HepG2 (cell line): Measurements from ENCODE around the gene ZNF581. TPM values are rescaled to one million over a fixed set of nuclear protein-coding genes. Genes with fewer than 3 reads are reported as not detected.

ENCODE experiments used
- ARNTL ChIP-seq: sonication (generic); formaldehyde crosslinking; IDR thresholded peaks from 2 replicates; pipeline ENCODE4 v1.4.0; 2020; ENCODE audit warnings: mild to moderate bottlenecking, missing genetic modification reagents
- CHCHD3 ChIP-seq: sonication (generic); formaldehyde crosslinking; IDR thresholded peaks from 2 replicates; pipeline ENCODE4 v1.8.0; 2022; ENCODE audit warnings: mild to moderate bottlenecking, missing genetic modification reagents, moderate library complexity
- LCORL ChIP-seq, 2 experiments: fragments of 450-650 bp in 1 of 2; sonication (generic) in 1 of 2; formaldehyde crosslinking in 1 of 2; IDR thresholded peaks; 2 replicates each; pipeline versions ENCODE4 v1.5.0 to v1.6.1; 2017 to 2020; ENCODE audit warnings: antibody characterized with exemption in 1 of 2, missing genetic modification reagents in 1 of 2
- MAZ ChIP-seq, 2 experiments: sonication (generic) in 1 of 2; formaldehyde crosslinking in 1 of 2; IDR thresholded peaks; 2 replicates each; pipeline versions ENCODE4 v1.5.0 to v1.6.1; 2012 to 2020; ENCODE audit warnings: low read depth in 2 of 2, mild to moderate bottlenecking in 2 of 2, borderline replicate concordance in 1 of 2, improper control_type of control experiment in 1 of 2, low read length in 1 of 2, missing genetic modification reagents in 1 of 2, moderate library complexity in 1 of 2
- MED8 ChIP-seq: sonication (generic); formaldehyde crosslinking; IDR thresholded peaks from 2 replicates; pipeline ENCODE4 v1.8.1; 2023; ENCODE audit warnings: mild to moderate bottlenecking, missing genetic modification reagents; ENCODE audit not compliant: insufficient replicate concordance
- MEIS1 ChIP-seq: sonication (generic); formaldehyde crosslinking; IDR thresholded peaks from 2 replicates; pipeline ENCODE4 v1.9.0; 2021; ENCODE audit warnings: mild to moderate bottlenecking, missing genetic modification reagents, moderate library complexity, borderline replicate concordance
- MEIS2 ChIP-seq: sonication (generic); formaldehyde crosslinking; IDR thresholded peaks from 2 replicates; pipeline ENCODE4 v1.9.0; 2021; ENCODE audit warnings: mild to moderate bottlenecking, missing genetic modification reagents
- MYPOP ChIP-seq: sonication (generic); formaldehyde crosslinking; IDR thresholded peaks from 2 replicates; pipeline ENCODE4 v1.8.1; 2023; ENCODE audit warnings: mild to moderate bottlenecking, moderate library complexity, missing genetic modification reagents
- PAX8 ChIP-seq: sonication (generic); formaldehyde crosslinking; IDR thresholded peaks from 2 replicates; pipeline ENCODE4 v1.8.0; 2022; ENCODE audit warnings: mild to moderate bottlenecking, missing genetic modification reagents, borderline replicate concordance
- RXRA ChIP-seq: sonication (generic); formaldehyde crosslinking; IDR thresholded peaks from 2 replicates; pipeline ENCODE4 v1.5.1; 2020; ENCODE audit warnings: missing genetic modification reagents
- SPEN ChIP-seq: sonication (generic); formaldehyde crosslinking; IDR thresholded peaks from 2 replicates; pipeline ENCODE4 v1.5.1; 2020; ENCODE audit warnings: low read depth, mild to moderate bottlenecking, missing genetic modification reagents
- ZNF543 ChIP-seq: sonication (generic); formaldehyde crosslinking; IDR thresholded peaks from 2 replicates; pipeline ENCODE4 v1.4.0; 2020; ENCODE audit warnings: mild to moderate bottlenecking, missing genetic modification reagents
- ZNF569 ChIP-seq: sonication (generic); formaldehyde crosslinking; IDR thresholded peaks from 2 replicates; pipeline ENCODE4 v1.5.0; 2020; ENCODE audit warnings: mild to moderate bottlenecking, missing genetic modification reagents, moderate library complexity, borderline replicate concordance
- ZNF687 ChIP-seq: sonication (generic); formaldehyde crosslinking; IDR thresholded peaks from 2 replicates; pipeline ENCODE4 v1.5.1; 2020; ENCODE audit warnings: mild to moderate bottlenecking, missing genetic modification reagents, moderate library complexity
- ZNF770 ChIP-seq: sonication (generic); formaldehyde crosslinking; IDR thresholded peaks from 2 replicates; pipeline ENCODE4 v1.5.0; 2020; ENCODE audit warnings: mild to moderate bottlenecking, missing genetic modification reagents
- ZNF839 ChIP-seq: sonication (generic); formaldehyde crosslinking; IDR thresholded peaks from 2 replicates; pipeline ENCODE4 v1.4.0; 2020; ENCODE audit warnings: missing genetic modification reagents, mild to moderate bottlenecking, borderline replicate concordance
- polyA plus RNA-seq, 8 experiments: library from polyadenylated mRNA; depleted of rRNA in 3 of 8; stranded (reverse) in 7 of 8; unstranded in 1 of 8; fragments of >200 nt; fragmentation: Illumina TruSeq in 4 of 8; extraction: Trizol in 4 of 8; gene quantifications; 2 replicates each; pipeline versions ENCODE4 v1.2.1 to v1.2.3, GENCODE V29; 2011 to 2016; ENCODE audit warnings: low read depth in 4 of 8, missing spikeins in 1 of 8, mixed read lengths in 1 of 8; ENCODE audit not compliant: insufficient read depth in 1 of 8
- total RNA-seq, 5 experiments: library from RNA; depleted of rRNA; stranded (reverse); fragments of >200 nt; fragmentation: Illumina TruSeq; extraction: Trizol; gene quantifications; 2 replicates each; pipeline ENCODE4 v1.2.3, GENCODE V29; 2016; ENCODE audit warnings: low read depth in 1 of 5
- TF ChIP-seq, protein P1 (sequence below): fragments of 450-650 bp; IDR thresholded peaks from 2 replicates; pipeline ENCODE4 v1.6.1; 2017; ENCODE audit warnings: mild to moderate bottlenecking

The ZNF581 gene
- total and polyA plus RNA-seq, 2 of the 13 experiments (the other 11 are each of a cell fraction or from before 2014, with no cell fraction given), result 19.6 to 49.5 TPM

GRCh38 chr19:55599468-55599841 is 44.0 kb upstream of the ZNF581 start, which contains the start of gene FIZ1 (continued):
- TF ChIP-seq ZNF770 (CRISPR knock-in tag), result no peak
- no peak for TF ChIP-seq ZNF839 (CRISPR knock-in tag)
- TF ChIP-seq RXRA, result peak; percentile 9; the same call in 1 of the 2 replicates
- TF ChIP-seq PAX8 (CRISPR knock-in tag), result no peak
- no peak for TF ChIP-seq CHCHD3
- no peak for TF ChIP-seq LCORL (IDR thresholded peaks at IDR 0.05)
- TF ChIP-seq LCORL (CRISPR knock-in tag; IDR thresholded peaks at IDR 0.05), result no peak
- TF ChIP-seq SPEN, result 0 out of 2 replicates have a peak, but pooled peaks have one; percentile 44
- TF ChIP-seq ZNF569 (CRISPR knock-in tag), result no peak
- TF ChIP-seq ARNTL (CRISPR knock-in tag), result no peak; the same call in 1 of the 2 replicates
- peak; percentile 97 for TF ChIP-seq MAZ (IDR thresholded peaks at IDR 0.05; ENCODE audit: borderline replicate concordance, low read depth, low read length)
- peak; percentile 26; the same call in 1 of the 2 replicates for TF ChIP-seq MAZ (CRISPR knock-in tag; IDR thresholded peaks at IDR 0.05; ENCODE audit: low read depth)
- TF ChIP-seq, protein P1, sequence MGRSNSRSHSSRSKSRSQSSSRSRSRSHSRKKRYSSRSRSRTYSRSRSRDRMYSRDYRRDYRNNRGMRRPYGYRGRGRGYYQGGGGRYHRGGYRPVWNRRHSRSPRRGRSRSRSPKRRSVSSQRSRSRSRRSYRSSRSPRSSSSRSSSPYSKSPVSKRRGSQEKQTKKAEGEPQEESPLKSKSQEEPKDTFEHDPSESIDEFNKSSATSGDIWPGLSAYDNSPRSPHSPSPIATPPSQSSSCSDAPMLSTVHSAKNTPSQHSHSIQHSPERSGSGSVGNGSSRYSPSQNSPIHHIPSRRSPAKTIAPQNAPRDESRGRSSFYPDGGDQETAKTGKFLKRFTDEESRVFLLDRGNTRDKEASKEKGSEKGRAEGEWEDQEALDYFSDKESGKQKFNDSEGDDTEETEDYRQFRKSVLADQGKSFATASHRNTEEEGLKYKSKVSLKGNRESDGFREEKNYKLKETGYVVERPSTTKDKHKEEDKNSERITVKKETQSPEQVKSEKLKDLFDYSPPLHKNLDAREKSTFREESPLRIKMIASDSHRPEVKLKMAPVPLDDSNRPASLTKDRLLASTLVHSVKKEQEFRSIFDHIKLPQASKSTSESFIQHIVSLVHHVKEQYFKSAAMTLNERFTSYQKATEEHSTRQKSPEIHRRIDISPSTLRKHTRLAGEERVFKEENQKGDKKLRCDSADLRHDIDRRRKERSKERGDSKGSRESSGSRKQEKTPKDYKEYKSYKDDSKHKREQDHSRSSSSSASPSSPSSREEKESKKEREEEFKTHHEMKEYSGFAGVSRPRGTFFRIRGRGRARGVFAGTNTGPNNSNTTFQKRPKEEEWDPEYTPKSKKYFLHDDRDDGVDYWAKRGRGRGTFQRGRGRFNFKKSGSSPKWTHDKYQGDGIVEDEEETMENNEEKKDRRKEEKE, result no peak
- TF ChIP-seq MEIS2, result no peak; the same call in 1 of the 2 replicates
- peak; percentile 62 for TF ChIP-seq ZNF687
- no peak for TF ChIP-seq MED8
- peak; percentile 30 for TF ChIP-seq ZNF543 (CRISPR knock-in tag)
- peak; percentile 61; the same call in 1 of the 2 replicates for TF ChIP-seq MYPOP
- peak; percentile 42; the same call in 1 of the 2 replicates for TF ChIP-seq MEIS1
